ENCODE data around the gene RBBP8NL.

The RBBP8NL gene

DNA sequence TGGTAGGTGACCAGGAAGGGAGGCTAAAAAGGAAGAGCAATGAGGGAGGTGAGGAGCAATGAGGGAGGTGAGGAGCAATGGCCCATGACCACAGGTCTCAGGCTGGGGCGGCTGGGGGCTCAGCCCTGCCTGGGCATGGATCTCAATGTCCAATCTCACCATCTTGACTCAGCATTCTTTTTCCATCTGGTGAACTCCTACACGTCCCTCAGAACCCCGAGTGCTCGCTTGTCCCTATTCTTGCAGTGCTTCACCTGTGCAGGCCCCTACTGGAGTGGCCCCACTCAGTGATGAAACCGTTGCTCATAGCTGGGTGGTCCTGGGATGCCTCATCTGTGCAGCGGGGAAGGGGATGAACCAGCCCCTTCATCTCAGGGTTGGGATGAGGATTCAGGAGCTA lies 16.9 kb upstream of the RBBP8NL start:
- no peak overlapping the region for H3K4me2 ChIP-seq (ENCODE audit: insufficient read depth, low read length)
- no peak overlapping the region for H3K9ac ChIP-seq (ENCODE audit: low read depth, low read length)
- H2AFZ ChIP-seq (ENCODE audit: low read depth, low read length): no peak overlapping the region
- H3K4me1 ChIP-seq (ENCODE audit: insufficient read depth, low read length): no peaks in the 10 kb centered on the region
- peaks cover 30% of the 10 kb centered on the region; the same call in 1 of the 2 replicates for H4K20me1 ChIP-seq (ENCODE audit: insufficient read depth, low read length)
- TF ChIP-seq EZH2 (IDR thresholded peaks at IDR 0.05; ENCODE audit: borderline replicate concordance, low read depth, low read length, severe bottlenecking) (no peak), CTCF (IDR thresholded peaks at IDR 0.05; ENCODE audit: borderline replicate concordance, extremely low read depth, low read length, poor library complexity, severe bottlenecking) (no peak)
- ATAC-seq (ENCODE audit: insufficient read depth, low read depth) (no peak), DNase-seq (no peak)
- H3K79me2 ChIP-seq (ENCODE audit: insufficient read depth, low read length): no peaks in the 10 kb centered on the region
- peaks cover 5% of the 10 kb centered on the region for H3K27me3 ChIP-seq (ENCODE audit: insufficient read depth, low read length, poor library complexity)
- H3K9me3 ChIP-seq (ENCODE audit: insufficient read depth, low read length, severe bottlenecking): no peaks in the 10 kb centered on the region
- H3K4me3 ChIP-seq (ENCODE audit: low read depth in 1 of 2, low read length in 2 of 2): no peak overlapping the region
- no peak overlapping the region for H3K27ac ChIP-seq (ENCODE audit: low read length)
- H3K36me3 ChIP-seq (ENCODE audit: insufficient read depth, low read length): no peaks in the 10 kb centered on the region

GRCh38 chr20:62441987-62442539 lies 14.7 kb upstream of the RBBP8NL start:
- Histone ChIP-seq H3K27ac (ENCODE audit: low read length) (no peak overlapping the region), H3K79me2 (ENCODE audit: insufficient read depth, low read length) (no peaks in the 10 kb centered on the region), H3K4me1 (ENCODE audit: insufficient read depth, low read length) (no peaks in the 10 kb centered on the region), H3K9ac (ENCODE audit: low read depth, low read length) (no peak overlapping the region), H3K4me2 (ENCODE audit: insufficient read depth, low read length) (no peak overlapping the region), H3K36me3 (ENCODE audit: insufficient read depth, low read length) (no peaks in the 10 kb centered on the region), H3K4me3 (ENCODE audit: low read depth in 1 of 2, low read length in 2 of 2) (no peak overlapping the region), H3K9me3 (ENCODE audit: insufficient read depth, low read length, severe bottlenecking) (no peaks in the 10 kb centered on the region), H2AFZ (ENCODE audit: low read depth, low read length) (no peak overlapping the region), H4K20me1 (ENCODE audit: insufficient read depth, low read length) (peaks cover 33% of the 10 kb centered on the region; the same call in 1 of the 2 replicates), H3K27me3 (ENCODE audit: insufficient read depth, low read length, poor library complexity) (peaks cover 5% of the 10 kb centered on the region)
- TF ChIP-seq CTCF (IDR thresholded peaks at IDR 0.05; ENCODE audit: borderline replicate concordance, extremely low read depth, low read length, poor library complexity, severe bottlenecking) (no peak), EZH2 (IDR thresholded peaks at IDR 0.05; ENCODE audit: borderline replicate concordance, low read depth, low read length, severe bottlenecking) (no peak)
- DNase-seq: no peak
- no peak for ATAC-seq (ENCODE audit: insufficient read depth, low read depth)

DNA sequence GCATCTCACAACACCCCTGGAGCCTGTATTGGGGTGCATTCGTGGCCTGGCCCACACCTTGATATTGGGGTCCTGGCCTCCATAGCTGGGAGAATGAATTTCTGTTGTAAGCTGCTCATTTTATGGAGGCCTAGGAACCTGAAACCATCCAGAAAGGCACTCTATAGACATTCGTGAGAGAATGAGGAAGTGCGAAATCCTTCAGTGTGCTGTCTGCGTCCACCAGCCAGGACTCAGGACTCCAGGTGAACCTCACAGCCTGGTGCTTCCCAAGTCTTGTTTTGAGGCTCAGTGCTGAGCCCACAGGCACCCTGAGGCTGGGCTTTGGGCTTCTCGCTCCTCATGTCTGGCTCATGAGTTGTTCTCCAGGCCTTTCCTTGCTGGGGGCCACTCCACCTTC lies 11.9 kb upstream of the RBBP8NL start:
- Histone ChIP-seq H4K20me1 (ENCODE audit: insufficient read depth, low read length) (peaks cover 33% of the 10 kb centered on the region), H3K4me1 (ENCODE audit: insufficient read depth, low read length) (no peaks in the 10 kb centered on the region), H3K79me2 (ENCODE audit: insufficient read depth, low read length) (no peaks in the 10 kb centered on the region), H3K4me2 (ENCODE audit: insufficient read depth, low read length) (no peak overlapping the region), H3K36me3 (ENCODE audit: insufficient read depth, low read length) (no peaks in the 10 kb centered on the region), H3K4me3 (ENCODE audit: low read depth in 1 of 2, low read length in 2 of 2) (no peak overlapping the region), H3K27me3 (ENCODE audit: insufficient read depth, low read length, poor library complexity) (peaks cover 15% of the 10 kb centered on the region), H3K27ac (ENCODE audit: low read length) (no peak overlapping the region), H3K9me3 (ENCODE audit: insufficient read depth, low read length, severe bottlenecking) (no peaks in the 10 kb centered on the region), H2AFZ (ENCODE audit: low read depth, low read length) (no peak overlapping the region), H3K9ac (ENCODE audit: low read depth, low read length) (no peak overlapping the region)
- DNase-seq (no peak), ATAC-seq (ENCODE audit: insufficient read depth, low read depth) (no peak)
- TF ChIP-seq EZH2 (IDR thresholded peaks at IDR 0.05; ENCODE audit: borderline replicate concordance, low read depth, low read length, severe bottlenecking): no peak
- TF ChIP-seq CTCF (IDR thresholded peaks at IDR 0.05; ENCODE audit: borderline replicate concordance, extremely low read depth, low read length, poor library complexity, severe bottlenecking): no peak

Measured in DND-41 (cell line).